Neural cell (in vitro differentiated cells): Measurements from ENCODE around the gene XAGE1B. TPM values are rescaled to one million over a fixed set of nuclear protein-coding genes. Genes with fewer than 3 reads are reported as not detected.
"Not testable (repeated sequence)": the region's sequence is repeated elsewhere in the genome, so short reads cannot be mapped to it uniquely, and the experiment has no call there.

ENCODE experiments used
- H2AFZ ChIP-seq: fragments of 200-600, 300-800 bp; sonication (generic), shearing (Covaris generic); 2 replicates; pipeline ENCODE4 v1.6.0; 2014; ENCODE audit warnings: low read depth, mild to moderate bottlenecking, antibody characterized with exemption, low read length, moderate library complexity
- H3F3A ChIP-seq: fragments of 200-600 bp; shearing (Covaris generic); 2 replicates; pipeline ENCODE4 v1.6.1; 2016; ENCODE audit warnings: mild to moderate bottlenecking, moderate library complexity, mixed read lengths, antibody characterized with exemption, low read length; ENCODE audit not compliant: insufficient read depth, poor library complexity, severe bottlenecking
- H3K27ac ChIP-seq: fragments of 200-600, 300-800 bp; sonication (generic), shearing (Covaris generic); 2 replicates; pipeline ENCODE4 v1.5.1; 2014; ENCODE audit warnings: mild to moderate bottlenecking, low read length, moderate library complexity
- H3K27me3 ChIP-seq: fragments of 300-800, 200-600 bp; sonication (generic), shearing (Covaris generic); 2 replicates; pipeline ENCODE4 v1.6.0; 2014; ENCODE audit warnings: mild to moderate bottlenecking, low read depth, low read length, moderate library complexity; ENCODE audit not compliant: insufficient read depth
- H3K36me3 ChIP-seq: fragments of 300-800, 200-600 bp; sonication (generic), shearing (Covaris generic); 2 replicates; pipeline ENCODE4 v1.5.1; 2014; ENCODE audit warnings: mild to moderate bottlenecking, antibody characterized with exemption, low read length, moderate library complexity; ENCODE audit not compliant: insufficient read depth
- H3K4me2 ChIP-seq: fragments of 300-800, 200-600 bp; sonication (generic), shearing (Covaris generic); 2 replicates; pipeline ENCODE4 v1.6.0; 2014; ENCODE audit warnings: mild to moderate bottlenecking, low read length
- H3K4me3 ChIP-seq: fragments of 300-800, 200-600 bp; sonication (generic), shearing (Covaris generic); 2 replicates; pipeline ENCODE4 v1.5.1; 2014; ENCODE audit warnings: mild to moderate bottlenecking, low read length, moderate library complexity
- H3K79me2 ChIP-seq: fragments of 200-600 bp; shearing (Covaris generic); replicated peaks from 2 replicates; pipeline ENCODE4 v1.6.0; 2014; ENCODE audit warnings: mild to moderate bottlenecking, low read length, moderate library complexity; ENCODE audit not compliant: insufficient read depth
- H3K9ac ChIP-seq: fragments of 300-800, 200-600 bp; sonication (generic), shearing (Covaris generic); 2 replicates; pipeline ENCODE4 v1.6.1; 2016; ENCODE audit warnings: mild to moderate bottlenecking, low read length, mixed read lengths
- H3K9me2 ChIP-seq: fragments of 200-600 bp; shearing (Covaris generic); 2 replicates; pipeline ENCODE4 v1.6.1; 2016; ENCODE audit warnings: mild to moderate bottlenecking, low read length, mixed read lengths; ENCODE audit not compliant: insufficient read depth
- H3K9me3 ChIP-seq: fragments of 200-600, 300-800 bp; sonication (generic), shearing (Covaris generic); 2 replicates; pipeline ENCODE4 v1.6.1; 2016; ENCODE audit warnings: mild to moderate bottlenecking, mixed run types, low read length, moderate library complexity, mixed read lengths
- H4K20me1 ChIP-seq: fragments of 200-600 bp; shearing (Covaris generic); 2 replicates; pipeline ENCODE4 v1.6.1; 2016; ENCODE audit warnings: mild to moderate bottlenecking, mixed run types; ENCODE audit not compliant: insufficient read depth
- EP300 ChIP-seq: fragments of 450-650 bp; conservative IDR thresholded peaks from 2 replicates; pipeline ENCODE4 v1.6.1; 2014; ENCODE audit warnings: antibody characterized with exemption, mild to moderate bottlenecking, moderate library complexity; ENCODE audit not compliant: poor library complexity, severe bottlenecking
- EZH2 ChIP-seq: fragments of 200-600, 300-800 bp; shearing (Covaris generic), sonication (generic); IDR thresholded peaks from 2 replicates; pipeline ENCODE4 v1.6.1; 2014; ENCODE audit warnings: antibody characterized with exemption, low read length, borderline replicate concordance, mild to moderate bottlenecking; ENCODE audit not compliant: insufficient read depth, poor library complexity, severe bottlenecking
- MXI1 ChIP-seq: fragments of 450-650 bp; conservative IDR thresholded peaks from 2 replicates; pipeline ENCODE4 v1.6.1; 2014; ENCODE audit warnings: antibody characterized with exemption, mild to moderate bottlenecking; ENCODE audit not compliant: poor library complexity, severe bottlenecking
- POLR2AphosphoS5 ChIP-seq: IDR thresholded peaks from 2 replicates; pipeline ENCODE4 v1.6.1; 2012
- RAD21 ChIP-seq: fragments of 450-650 bp; conservative IDR thresholded peaks from 2 replicates; pipeline ENCODE4 v1.6.1; 2014; ENCODE audit warnings: antibody characterized with exemption, mild to moderate bottlenecking, moderate library complexity
- SMC3 ChIP-seq: fragments of 450-650 bp; conservative IDR thresholded peaks from 2 replicates; pipeline ENCODE4 v1.6.1; 2014; ENCODE audit warnings: antibody characterized with exemption, mild to moderate bottlenecking, moderate library complexity; ENCODE audit not compliant: poor library complexity
- TAF1 ChIP-seq: IDR thresholded peaks from 2 replicates; pipeline ENCODE4 v1.6.1; 2012; ENCODE audit warnings: low read depth
- polyA plus RNA-seq: library from polyadenylated mRNA; depleted of rRNA; stranded (reverse); fragments of >200 nt; gene quantifications from 2 replicates; pipeline ENCODE4 v1.2.3, GENCODE V29; 2014
- TF ChIP-seq, protein P1 (sequence below): IDR thresholded peaks from 2 replicates; pipeline ENCODE4 v1.6.1; 2012; ENCODE audit warnings: borderline replicate concordance
- TF ChIP-seq, protein P2 (sequence below): fragments of 450-650 bp; IDR thresholded peaks from 2 replicates; pipeline ENCODE4 v1.5.1; 2014; ENCODE audit warnings: antibody characterized with exemption, mild to moderate bottlenecking, moderate library complexity; ENCODE audit not compliant: poor library complexity, severe bottlenecking

The XAGE1B gene
- polyA plus RNA-seq, 1 donor from 2014 or later: not detected

DNA sequence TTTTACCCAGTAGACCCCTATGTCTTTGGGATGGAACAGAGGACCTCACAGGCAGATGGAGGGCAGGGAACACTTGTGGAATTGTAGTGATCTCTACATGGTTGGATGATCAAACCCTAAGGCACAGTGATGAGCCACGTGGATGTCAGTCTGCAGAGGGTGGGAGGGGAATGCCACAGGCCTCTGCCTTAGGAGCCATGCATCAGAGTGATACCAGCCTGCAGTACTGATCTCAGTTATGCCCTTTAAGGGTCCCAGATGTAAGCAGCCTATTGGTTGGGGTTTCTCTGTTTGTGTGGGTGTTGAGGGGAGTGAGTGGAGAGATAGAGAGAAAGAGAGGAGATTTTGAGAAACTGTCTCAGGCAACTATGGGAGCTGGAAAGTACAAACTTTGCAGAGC is 39.9 kb upstream of the XAGE1B start:
- Histone ChIP-seq H3K4me2 (no peak overlapping the region), H3K27me3 (no peaks in the 10 kb centered on the region), H3K9me3 (no peaks in the 10 kb centered on the region), H3K9ac (no peak overlapping the region), H3K36me3 (no peaks in the 10 kb centered on the region), H3K9me2 (no peaks in the 10 kb centered on the region), H3K27ac (no peak overlapping the region), H2AFZ (no peak overlapping the region), H3K4me3 (no peak overlapping the region), H3F3A (no peaks in the 10 kb centered on the region), H3K79me2 (no peaks in the 10 kb centered on the region), H4K20me1 (no peaks in the 10 kb centered on the region)
- no peak for TF ChIP-seq POLR2AphosphoS5
- TF ChIP-seq, protein P1, sequence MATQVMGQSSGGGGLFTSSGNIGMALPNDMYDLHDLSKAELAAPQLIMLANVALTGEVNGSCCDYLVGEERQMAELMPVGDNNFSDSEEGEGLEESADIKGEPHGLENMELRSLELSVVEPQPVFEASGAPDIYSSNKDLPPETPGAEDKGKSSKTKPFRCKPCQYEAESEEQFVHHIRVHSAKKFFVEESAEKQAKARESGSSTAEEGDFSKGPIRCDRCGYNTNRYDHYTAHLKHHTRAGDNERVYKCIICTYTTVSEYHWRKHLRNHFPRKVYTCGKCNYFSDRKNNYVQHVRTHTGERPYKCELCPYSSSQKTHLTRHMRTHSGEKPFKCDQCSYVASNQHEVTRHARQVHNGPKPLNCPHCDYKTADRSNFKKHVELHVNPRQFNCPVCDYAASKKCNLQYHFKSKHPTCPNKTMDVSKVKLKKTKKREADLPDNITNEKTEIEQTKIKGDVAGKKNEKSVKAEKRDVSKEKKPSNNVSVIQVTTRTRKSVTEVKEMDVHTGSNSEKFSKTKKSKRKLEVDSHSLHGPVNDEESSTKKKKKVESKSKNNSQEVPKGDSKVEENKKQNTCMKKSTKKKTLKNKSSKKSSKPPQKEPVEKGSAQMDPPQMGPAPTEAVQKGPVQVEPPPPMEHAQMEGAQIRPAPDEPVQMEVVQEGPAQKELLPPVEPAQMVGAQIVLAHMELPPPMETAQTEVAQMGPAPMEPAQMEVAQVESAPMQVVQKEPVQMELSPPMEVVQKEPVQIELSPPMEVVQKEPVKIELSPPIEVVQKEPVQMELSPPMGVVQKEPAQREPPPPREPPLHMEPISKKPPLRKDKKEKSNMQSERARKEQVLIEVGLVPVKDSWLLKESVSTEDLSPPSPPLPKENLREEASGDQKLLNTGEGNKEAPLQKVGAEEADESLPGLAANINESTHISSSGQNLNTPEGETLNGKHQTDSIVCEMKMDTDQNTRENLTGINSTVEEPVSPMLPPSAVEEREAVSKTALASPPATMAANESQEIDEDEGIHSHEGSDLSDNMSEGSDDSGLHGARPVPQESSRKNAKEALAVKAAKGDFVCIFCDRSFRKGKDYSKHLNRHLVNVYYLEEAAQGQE: no peak
- TF ChIP-seq, protein P2, sequence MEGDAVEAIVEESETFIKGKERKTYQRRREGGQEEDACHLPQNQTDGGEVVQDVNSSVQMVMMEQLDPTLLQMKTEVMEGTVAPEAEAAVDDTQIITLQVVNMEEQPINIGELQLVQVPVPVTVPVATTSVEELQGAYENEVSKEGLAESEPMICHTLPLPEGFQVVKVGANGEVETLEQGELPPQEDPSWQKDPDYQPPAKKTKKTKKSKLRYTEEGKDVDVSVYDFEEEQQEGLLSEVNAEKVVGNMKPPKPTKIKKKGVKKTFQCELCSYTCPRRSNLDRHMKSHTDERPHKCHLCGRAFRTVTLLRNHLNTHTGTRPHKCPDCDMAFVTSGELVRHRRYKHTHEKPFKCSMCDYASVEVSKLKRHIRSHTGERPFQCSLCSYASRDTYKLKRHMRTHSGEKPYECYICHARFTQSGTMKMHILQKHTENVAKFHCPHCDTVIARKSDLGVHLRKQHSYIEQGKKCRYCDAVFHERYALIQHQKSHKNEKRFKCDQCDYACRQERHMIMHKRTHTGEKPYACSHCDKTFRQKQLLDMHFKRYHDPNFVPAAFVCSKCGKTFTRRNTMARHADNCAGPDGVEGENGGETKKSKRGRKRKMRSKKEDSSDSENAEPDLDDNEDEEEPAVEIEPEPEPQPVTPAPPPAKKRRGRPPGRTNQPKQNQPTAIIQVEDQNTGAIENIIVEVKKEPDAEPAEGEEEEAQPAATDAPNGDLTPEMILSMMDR: no peak
- no peak for TF ChIP-seq RAD21
- no peak for TF ChIP-seq MXI1
- no peak for TF ChIP-seq EP300
- no peak for TF ChIP-seq EZH2
- no peak for TF ChIP-seq TAF1
- no peak for TF ChIP-seq SMC3

DNA sequence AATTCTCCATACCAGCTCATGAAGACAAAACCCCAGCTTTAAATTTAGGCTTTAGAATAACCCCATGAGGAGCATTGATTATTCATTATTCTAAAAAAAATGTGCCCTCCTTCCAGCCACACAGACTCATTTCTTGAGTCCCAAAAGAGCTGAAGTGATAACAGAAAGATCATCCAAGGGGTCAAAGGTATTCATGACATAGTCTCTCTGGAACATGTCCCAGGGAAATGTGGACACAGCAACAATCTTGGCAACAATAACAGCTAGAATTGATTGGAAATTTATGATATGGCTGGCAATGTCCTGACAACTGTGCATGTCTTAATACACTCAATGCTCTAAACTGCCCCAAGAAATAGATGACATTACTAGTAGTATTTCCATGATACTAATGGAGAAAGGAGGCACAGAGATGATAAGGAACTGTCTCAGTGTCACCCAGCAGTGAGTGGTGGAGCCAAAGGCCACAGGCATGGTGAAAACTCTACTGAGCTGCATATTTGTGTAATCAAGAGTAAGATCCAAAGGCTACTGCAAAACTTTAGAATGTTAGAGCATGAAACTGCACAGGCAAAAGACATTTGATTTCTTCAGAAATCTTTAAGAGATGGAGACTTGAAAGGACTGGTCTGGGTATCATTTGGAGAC is 37.3 kb upstream of the XAGE1B start:
- Histone ChIP-seq H3K9ac (no peak overlapping the region), H3K36me3 (no peaks in the 10 kb centered on the region), H2AFZ (no peak overlapping the region), H3K9me2 (no peaks in the 10 kb centered on the region), H3F3A (no peaks in the 10 kb centered on the region), H3K79me2 (no peaks in the 10 kb centered on the region), H4K20me1 (no peaks in the 10 kb centered on the region), H3K9me3 (no peaks in the 10 kb centered on the region), H3K4me3 (no peak overlapping the region), H3K27ac (no peak overlapping the region), H3K4me2 (no peak overlapping the region), H3K27me3 (no peaks in the 10 kb centered on the region)
- no peak for TF ChIP-seq POLR2AphosphoS5
- no peak for TF ChIP-seq EZH2
- TF ChIP-seq SMC3: no peak
- no peak for TF ChIP-seq TAF1
- no peak for TF ChIP-seq RAD21
- TF ChIP-seq EP300: no peak
- TF ChIP-seq MXI1: no peak
- TF ChIP-seq, protein P2: no peak
- TF ChIP-seq, protein P1: no peak

DNA sequence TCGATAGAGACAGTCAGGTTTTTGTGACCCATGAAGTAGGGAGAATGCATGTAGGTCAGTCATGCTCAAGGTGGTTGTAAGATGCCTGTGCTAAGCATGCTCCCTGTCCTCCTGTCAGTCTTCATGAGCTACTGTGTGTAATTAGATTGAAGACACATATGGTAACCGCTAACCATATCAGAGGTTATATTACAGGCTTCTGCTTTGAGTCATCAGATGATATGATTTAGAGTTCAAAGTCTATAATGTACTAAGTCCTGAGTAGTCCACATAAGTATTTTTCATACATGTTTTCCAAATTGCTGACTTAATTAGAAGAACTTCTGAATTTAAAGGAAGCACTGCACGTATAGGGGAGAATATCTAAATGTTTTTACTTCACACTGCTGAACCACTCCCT is 31.9 kb upstream of the XAGE1B start:
- not testable (repeated sequence) for H3K36me3 ChIP-seq

More for the DNA sequence above, 31.9 kb upstream of the XAGE1B start:
- not testable (repeated sequence) for H3K27ac ChIP-seq, H3K4me3 ChIP-seq, H3K9ac ChIP-seq, H3K4me2 ChIP-seq, H4K20me1 ChIP-seq, H3K27me3 ChIP-seq, H2AFZ ChIP-seq, H3K9me3 ChIP-seq, H3F3A ChIP-seq, H3K79me2 ChIP-seq, H3K9me2 ChIP-seq
